Epithelial cell of proximal tubule (primary cell): ENCODE data around the gene SH2B3. TPM values are rescaled to one million over a fixed set of nuclear protein-coding genes. Genes with fewer than 3 reads are reported as not detected.

ENCODE experiments used
- DNase-seq: peaks from one replicate; pipeline ENCODE4 v3.0.0-alpha.2; 2011; ENCODE audit warnings: low read depth
- H3K4me3 ChIP-seq: 2 replicates; pipeline ENCODE4 v1.5.1; 2011; ENCODE audit warnings: low read depth, mild to moderate bottlenecking, low read length
- total RNA-seq: library from RNA; depleted of rRNA; stranded (reverse); fragments of >200 nt; gene quantifications from 2 replicates; pipeline ENCODE4 v1.2.3, GENCODE V29; 2015
- TF ChIP-seq, protein P1 (sequence below): conservative IDR thresholded peaks from 2 replicates; pipeline ENCODE4 v1.5.1; 2012; ENCODE audit warnings: low read depth, mild to moderate bottlenecking, low read length

SH2B3 gene
- total RNA-seq, 1 donor from 2014 or later = 59.6 TPM

DNA sequence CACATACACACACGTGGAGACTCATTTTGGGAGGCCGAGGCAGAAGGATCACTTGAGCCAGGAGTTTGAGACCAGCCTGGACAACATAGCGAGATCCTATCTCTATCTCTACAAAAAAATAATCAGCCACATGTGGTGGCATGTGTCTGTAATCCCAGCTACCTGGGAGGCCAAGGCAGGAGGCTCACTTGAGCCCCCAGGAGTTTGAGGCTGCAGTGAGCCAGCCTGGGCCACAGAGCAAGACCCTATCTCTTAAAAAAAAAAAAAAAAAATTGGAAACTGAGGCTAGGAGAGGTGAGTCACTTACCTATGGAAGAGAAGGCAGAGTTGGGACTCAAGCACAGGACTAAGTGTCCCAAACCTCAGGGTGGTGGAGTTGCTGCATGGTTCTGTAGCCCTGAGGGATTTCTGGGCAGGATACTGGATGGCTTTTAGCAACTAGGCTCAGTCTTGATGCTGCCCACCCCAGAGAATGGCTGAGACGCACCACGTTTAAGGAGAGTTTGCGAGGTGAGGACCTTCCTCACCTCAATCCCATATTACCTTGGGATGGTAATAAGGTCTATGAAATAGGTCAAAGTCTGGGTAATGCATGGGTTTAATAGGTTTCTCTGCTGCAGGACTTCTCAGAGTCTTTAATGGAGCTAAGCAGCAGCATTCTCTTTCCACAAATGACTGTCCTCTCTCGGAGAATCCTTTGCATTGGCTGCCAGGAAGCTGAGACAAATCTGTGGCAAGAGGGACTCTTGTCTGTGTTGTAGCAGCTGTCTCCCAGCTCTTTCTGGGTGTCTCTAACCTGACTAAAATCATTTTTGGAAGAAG is 35.6 kb downstream of the SH2B3 start:
- TF ChIP-seq, protein P1, sequence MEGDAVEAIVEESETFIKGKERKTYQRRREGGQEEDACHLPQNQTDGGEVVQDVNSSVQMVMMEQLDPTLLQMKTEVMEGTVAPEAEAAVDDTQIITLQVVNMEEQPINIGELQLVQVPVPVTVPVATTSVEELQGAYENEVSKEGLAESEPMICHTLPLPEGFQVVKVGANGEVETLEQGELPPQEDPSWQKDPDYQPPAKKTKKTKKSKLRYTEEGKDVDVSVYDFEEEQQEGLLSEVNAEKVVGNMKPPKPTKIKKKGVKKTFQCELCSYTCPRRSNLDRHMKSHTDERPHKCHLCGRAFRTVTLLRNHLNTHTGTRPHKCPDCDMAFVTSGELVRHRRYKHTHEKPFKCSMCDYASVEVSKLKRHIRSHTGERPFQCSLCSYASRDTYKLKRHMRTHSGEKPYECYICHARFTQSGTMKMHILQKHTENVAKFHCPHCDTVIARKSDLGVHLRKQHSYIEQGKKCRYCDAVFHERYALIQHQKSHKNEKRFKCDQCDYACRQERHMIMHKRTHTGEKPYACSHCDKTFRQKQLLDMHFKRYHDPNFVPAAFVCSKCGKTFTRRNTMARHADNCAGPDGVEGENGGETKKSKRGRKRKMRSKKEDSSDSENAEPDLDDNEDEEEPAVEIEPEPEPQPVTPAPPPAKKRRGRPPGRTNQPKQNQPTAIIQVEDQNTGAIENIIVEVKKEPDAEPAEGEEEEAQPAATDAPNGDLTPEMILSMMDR = no peak
- DNase-seq = no peak

GRCh38 chr12:111442301-111443045 is 36.8 kb downstream of the SH2B3 start:
- no peak overlapping the region for H3K4me3 ChIP-seq
- TF ChIP-seq, protein P1 = no peak
- DNase-seq = no peak

More for the DNA sequence above, 35.6 kb downstream of the SH2B3 start:
- H3K4me3 ChIP-seq = no peak overlapping the region

DNA sequence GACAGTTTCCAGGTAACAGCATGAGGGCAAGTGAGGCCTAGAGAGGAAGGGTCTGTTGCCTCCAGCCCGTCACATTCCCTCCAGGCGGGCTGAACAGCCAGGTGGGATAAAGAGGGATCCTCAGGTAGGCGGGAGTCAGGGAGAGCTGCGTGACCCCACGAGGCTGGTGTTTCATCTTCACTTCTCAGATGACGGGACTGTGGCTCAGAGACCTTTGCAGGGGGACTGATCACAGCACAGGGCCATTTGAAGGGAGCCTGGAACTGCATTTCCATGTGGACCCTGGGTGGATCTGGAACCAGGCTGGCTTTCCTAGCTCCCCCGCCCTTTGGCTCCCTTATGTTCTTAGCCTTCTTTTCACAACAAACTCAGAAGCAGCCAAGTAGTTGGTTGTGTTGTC is 37.4 kb downstream of the SH2B3 start:
- TF ChIP-seq, protein P1 = no peak
- DNase-seq = no peak
- H3K4me3 ChIP-seq = no peak overlapping the region

- DNase-seq = no peak
- TF ChIP-seq, protein P1 = no peak
- no peak overlapping the region for H3K4me3 ChIP-seq
Measured at GRCh38 chr12:111443586-111443985, 37.9 kb downstream of the SH2B3 start.

- no peak overlapping the region for H3K4me3 ChIP-seq
- TF ChIP-seq, protein P1 = no peak
- DNase-seq = no peak
Measured at GRCh38 chr12:111444314-111444924, 38.7 kb downstream of the SH2B3 start.

- TF ChIP-seq, protein P1 = no peak
- no peak for DNase-seq
- no peak overlapping the region for H3K4me3 ChIP-seq
Measured at GRCh38 chr12:111444925-111445725, 39.4 kb downstream of the SH2B3 start.
